SIG-M5 treated with dmso at 0.1 percent for 504 hours (cell line): ENCODE data around the gene GLT1D1.
A peak's percentile ranks its signal among the peaks of the same experiment; 100 is the strongest.

Experiments used
- DNase-seq: peaks from one replicate; lab custom pipeline; 2025; ENCODE audit not compliant: unreplicated experiment; lab: John Stamatoyannopoulos, UW

The GLT1D1 gene

GRCh38 chr12:128911861-128912260, 58.6 kb downstream of the GLT1D1 start:
- no peak for DNase-seq

- peak; percentile 98 for DNase-seq
These were observed 61.8 kb downstream of the GLT1D1 start for GRCh38 chr12:128914908-128915563.

- DNase-seq = no peak
These were observed 63.1 kb downstream of the GLT1D1 start for GRCh38 chr12:128916425-128916824.

GRCh38 chr12:128918481-128919260, 65.4 kb downstream of the GLT1D1 start:
- DNase-seq = no peak

GRCh38 chr12:128920468-128920867, 67.2 kb downstream of the GLT1D1 start:
- DNase-seq = peak; percentile 96

GRCh38 chr12:128928361-128928760, 75.1 kb downstream of the GLT1D1 start:
- no peak for DNase-seq

- no peak for DNase-seq
These were observed 75.8 kb downstream of the GLT1D1 start for GRCh38 chr12:128929057-128929456.

GRCh38 chr12:128930606-128931005, 77.3 kb downstream of the GLT1D1 start:
- no peak for DNase-seq

GRCh38 chr12:128932521-128932920, 79.2 kb downstream of the GLT1D1 start:
- DNase-seq = no peak

- no peak for DNase-seq
These were observed 79.8 kb downstream of the GLT1D1 start for GRCh38 chr12:128933039-128933438.

- DNase-seq = no peak
These were observed 80.6 kb downstream of the GLT1D1 start for GRCh38 chr12:128933926-128934325.

- no peak for DNase-seq
These were observed 85.6 kb downstream of the GLT1D1 start for GRCh38 chr12:128938886-128939285.

- no peak for DNase-seq
These were observed 87.0 kb downstream of the GLT1D1 start for GRCh38 chr12:128940090-128940888.

- DNase-seq = no peak
These were observed 87.7 kb downstream of the GLT1D1 start for GRCh38 chr12:128940974-128941373.

GRCh38 chr12:128942960-128943477, 89.7 kb downstream of the GLT1D1 start:
- DNase-seq = no peak

- no peak for DNase-seq
These were observed 91.7 kb downstream of the GLT1D1 start for GRCh38 chr12:128944956-128945355.

GRCh38 chr12:128947209-128947608, 93.9 kb downstream of the GLT1D1 start:
- DNase-seq = no peak

GRCh38 chr12:128949086-128949485, 95.8 kb downstream of the GLT1D1 start:
- no peak for DNase-seq

- DNase-seq = no peak
These were observed 98.2 kb downstream of the GLT1D1 start for GRCh38 chr12:128951448-128951847.

- no peak for DNase-seq
These were observed 103.5 kb downstream of the GLT1D1 start for GRCh38 chr12:128956755-128957154.

- DNase-seq = no peak
These were observed 106.6 kb downstream of the GLT1D1 start for GRCh38 chr12:128959901-128960300.
